B cell (primary cell): ENCODE measurements around the gene GPR37L1. TPM values are rescaled to one million over a fixed set of nuclear protein-coding genes. Genes with fewer than 3 reads are reported as not detected.

Source experiments
- ATAC-seq: fragments of 200-7000 bp; cut with Tn5 transposase; one replicate; pipeline ENCODE4 v1.10.0; 2021; ENCODE audit warnings: low read depth, mild to moderate bottlenecking, moderate number of reproducible peaks, moderate library complexity
- CTCF ChIA-PET: fragments of 350-600 bp; sonication (Branson Sonifier 250); formaldehyde crosslinking; loops from one replicate; lab custom pipeline; 2021; ENCODE audit warnings: antibody characterized with exemption, inconsistent platforms; lab: Charles Lee
- POLR2A ChIA-PET: fragments of 350-600 bp; sonication (Branson Sonifier 250); formaldehyde crosslinking; loops from one replicate; lab custom pipeline; 2021; ENCODE audit warnings: antibody characterized with exemption; lab: Charles Lee
- DNase-seq: peaks from one replicate; pipeline ENCODE4 v3.0.0; 2013
- H2AFZ ChIP-seq: 2 replicates; pipeline ENCODE4 v1.6.1; 2012; ENCODE audit warnings: mild to moderate bottlenecking, low read depth, low read length; ENCODE audit not compliant: insufficient read depth, poor library complexity, severe bottlenecking
- H3K27ac ChIP-seq, 2 donors: 1 replicate in 1 of 2; 2 replicates in 1 of 2; pipeline ENCODE4 v1.5.1; 2012 to 2013; ENCODE audit warnings: low read length in 2 of 2, mild to moderate bottlenecking in 2 of 2, moderate library complexity in 1 of 2
- H3K27me3 ChIP-seq, 4 experiments: fragments of 200-600 bp in 1 of 4; sonication (generic) in 1 of 4; replicated peaks in 1 of 4; 1 replicate in 2 of 4; 2 replicates in 2 of 4; pipeline versions ENCODE4 v1.6.1 to v1.7.0; 2013 to 2016; ENCODE audit warnings: low read length in 3 of 4, mild to moderate bottlenecking in 2 of 4, mixed read lengths in 1 of 4, moderate library complexity in 1 of 4; ENCODE audit not compliant: insufficient read depth in 4 of 4, control insufficient read depth in 3 of 4; ENCODE audit errors: control extremely low read depth in 1 of 4
- H3K36me3 ChIP-seq, 2 experiments: replicated peaks in 1 of 2; 1 replicate in 1 of 2; 2 replicates in 1 of 2; pipeline versions ENCODE4 v1.6.1 to v1.7.1; 2013; ENCODE audit warnings: low read length in 1 of 2; ENCODE audit not compliant: insufficient read depth in 2 of 2, control insufficient read depth in 1 of 2; ENCODE audit errors: control extremely low read depth in 1 of 2, extremely low read depth in 1 of 2
- H3K4me1 ChIP-seq, 2 donors: fragments of 200-600 bp in 1 of 2; sonication (generic) in 1 of 2; 1 replicate in 1 of 2; 2 replicates in 1 of 2; pipeline versions ENCODE4 v1.5.1 to v1.6.1; 2013 to 2017; ENCODE audit warnings: low read length in 2 of 2; ENCODE audit not compliant: control insufficient read depth in 2 of 2, insufficient read depth in 2 of 2
- H3K4me2 ChIP-seq: replicated peaks from 2 replicates; pipeline ENCODE3; 2012; ENCODE audit warnings: mild to moderate bottlenecking, low read depth, low read length; ENCODE audit not compliant: poor library complexity, severe bottlenecking
- H3K4me3 ChIP-seq, 5 experiments: fragments of 200-600 bp in 1 of 5; sonication (generic) in 1 of 5; 1 replicate in 3 of 5; 2 replicates in 2 of 5; pipeline versions ENCODE4 v1.5.1 to v1.7.0; 2011 to 2016; ENCODE audit warnings: low read length in 4 of 5, mild to moderate bottlenecking in 4 of 5, low read depth in 2 of 5, control low read depth in 1 of 5, moderate library complexity in 1 of 5; ENCODE audit not compliant: insufficient read depth in 1 of 5; ENCODE audit errors: control extremely low read depth in 1 of 5, extremely low read depth in 1 of 5
- H3K79me2 ChIP-seq: fragments of 200-600 bp; sonication (generic); one replicate; pipeline ENCODE4 v1.6.0; 2016; ENCODE audit warnings: low read length; ENCODE audit not compliant: control insufficient read depth, insufficient read depth
- H3K9ac ChIP-seq: fragments of 200-600 bp; sonication (generic); 2 replicates; pipeline ENCODE4 v1.6.1; 2017; ENCODE audit warnings: mild to moderate bottlenecking, low read length, moderate library complexity
- H3K9me3 ChIP-seq, 3 donors: one replicate each; pipeline versions ENCODE4 v1.6.1 to v1.7.1; 2013; ENCODE audit warnings: low read length in 2 of 3; ENCODE audit not compliant: control insufficient read depth in 2 of 3, insufficient read depth in 1 of 3; ENCODE audit errors: control extremely low read depth in 1 of 3
- H4K20me1 ChIP-seq: 2 replicates; pipeline ENCODE4 v1.6.0; 2012; ENCODE audit warnings: mild to moderate bottlenecking, low read length; ENCODE audit not compliant: insufficient read depth, control insufficient read depth, poor library complexity, severe bottlenecking
- H3K27ac Mint-ChIP-seq: one replicate; pipeline ENCODE4 v1.8.0; 2021; ENCODE audit warnings: mixed read lengths
- H3K27me3 Mint-ChIP-seq: one replicate; pipeline ENCODE4 v1.8.0; 2021; ENCODE audit warnings: mixed read lengths
- H3K4me1 Mint-ChIP-seq: one replicate; pipeline ENCODE4 v1.8.0; 2021; ENCODE audit warnings: mixed read lengths
- H3K4me3 Mint-ChIP-seq: one replicate; pipeline ENCODE4 v1.8.0; 2021; ENCODE audit warnings: mixed read lengths
- H3K9me3 Mint-ChIP-seq: one replicate; pipeline ENCODE4 v1.8.0; 2022; ENCODE audit warnings: mixed read lengths; ENCODE audit not compliant: insufficient read depth
- EZH2 ChIP-seq: IDR thresholded peaks from 2 replicates; pipeline ENCODE4 v1.6.1; 2012; ENCODE audit warnings: borderline replicate concordance, low read depth, mild to moderate bottlenecking, moderate library complexity, low read length; ENCODE audit not compliant: insufficient read depth, poor library complexity, severe bottlenecking
- WGBS: methylation state at CpG from one replicate; pipeline ENCODE4 v1.1.5; 2013; ENCODE audit warnings: missing lambda C conversion rate; ENCODE audit not compliant: insufficient coverage; 5-methylcytosine and 5-hydroxymethylcytosine counted together
- intact Hi-C: fragments of 100-400 bp; cut with micrococcal nuclease; formaldehyde crosslinking; loops from one replicate; pipeline ENCODE4 v1.10.0; 2022
- polyA plus RNA-seq: library from polyadenylated mRNA; depleted of rRNA; stranded (reverse); fragments of >200 nt; gene quantifications from 2 replicates; pipeline ENCODE4 v1.2.3, GENCODE V29; 2012
- total RNA-seq, 2 donors: library from RNA; stranded (reverse); fragments of 120-200 nt in 1 of 2; gene quantifications; 1 replicate in 1 of 2; 2 replicates in 1 of 2; pipeline versions ENCODE4 v1.2.3 to v1.2.4, GENCODE V29; 2013 to 2022
- TF ChIP-seq, protein P1 (sequence below): fragments of 200-600 bp; IDR thresholded peaks from one replicate; pipeline ENCODE4 v1.8.0; 2022; ENCODE audit warnings: antibody characterized with exemption, mild to moderate bottlenecking

Gene GPR37L1
- total and polyA plus RNA-seq, 2 donors (not counting 1 experiment from before 2014, with no cell fraction given), result not detected

DNA sequence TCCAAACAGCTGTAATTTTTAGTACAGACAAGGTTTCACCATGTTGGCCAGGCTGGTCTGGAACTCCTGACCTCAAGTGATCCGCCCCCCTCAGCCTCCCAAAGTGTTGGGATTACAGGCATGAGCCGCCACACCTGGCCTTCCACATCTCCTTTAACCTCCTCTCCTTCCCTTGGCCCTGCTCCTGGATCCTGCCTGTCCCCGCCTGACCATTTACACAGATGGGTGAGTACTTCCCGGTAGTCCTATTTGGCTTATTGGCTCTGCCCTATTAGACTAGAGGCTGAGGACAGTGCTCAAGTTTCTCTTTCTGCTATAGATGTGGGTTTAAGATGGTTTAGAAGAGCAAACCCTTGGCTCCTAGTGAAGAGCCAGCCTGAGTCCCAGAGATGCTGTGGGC, 30.6 kb downstream of the GPR37L1 start:
- POLR2A ChIA-PET, result no interaction called here

DNA sequence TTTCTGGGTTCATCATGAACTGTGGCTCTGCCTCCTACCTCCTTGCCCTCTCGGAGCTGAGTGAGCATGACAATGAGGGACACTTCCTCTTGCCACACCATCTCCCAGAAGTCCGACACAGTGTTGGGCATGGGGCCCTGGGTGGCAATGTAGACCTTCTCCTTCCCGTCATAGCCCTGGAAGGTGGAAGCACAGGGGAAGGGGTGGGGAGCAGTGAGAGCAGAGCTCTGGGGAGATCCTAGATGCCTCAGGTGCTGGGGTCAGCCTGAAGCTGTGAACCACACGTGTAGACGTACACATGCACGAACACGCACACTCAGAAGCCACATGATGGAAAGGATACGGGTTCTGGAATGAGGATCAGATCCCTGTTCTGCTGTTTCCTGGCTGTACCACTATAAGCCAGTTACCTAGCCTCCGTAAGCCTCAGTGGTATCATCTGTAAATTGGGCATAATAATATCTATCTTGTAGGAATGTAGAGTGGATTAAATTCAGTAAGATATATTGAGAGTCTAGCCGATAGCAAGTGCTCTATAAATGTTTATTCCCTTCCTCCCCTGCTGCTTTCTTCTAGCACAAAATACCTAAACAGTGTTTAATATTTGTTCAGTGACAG, 31.5 kb downstream of the GPR37L1 start:
- DNase-seq (no peak), ATAC-seq (no peak)
- Histone ChIP-seq H3K27ac (no peak overlapping the region), H3K9ac (no peak overlapping the region), H3K36me3 (peaks cover 12 to 75% of the 10 kb centered on the region in 2 experiments), H3K9me3 (no peaks in the 10 kb centered on the region), H3K79me2 (peaks cover 12% of the 10 kb centered on the region), H3K27me3 (no peaks in the 10 kb centered on the region), H3K4me2 (no peak overlapping the region), H3K4me3 (no peak overlapping the region), H4K20me1 (peaks cover 1% of the 10 kb centered on the region), H2AFZ (no peak overlapping the region), H3K4me1 (peaks cover 8 to 15% of the 10 kb centered on the region in 2 donors)
- TF ChIP-seq, protein P1, sequence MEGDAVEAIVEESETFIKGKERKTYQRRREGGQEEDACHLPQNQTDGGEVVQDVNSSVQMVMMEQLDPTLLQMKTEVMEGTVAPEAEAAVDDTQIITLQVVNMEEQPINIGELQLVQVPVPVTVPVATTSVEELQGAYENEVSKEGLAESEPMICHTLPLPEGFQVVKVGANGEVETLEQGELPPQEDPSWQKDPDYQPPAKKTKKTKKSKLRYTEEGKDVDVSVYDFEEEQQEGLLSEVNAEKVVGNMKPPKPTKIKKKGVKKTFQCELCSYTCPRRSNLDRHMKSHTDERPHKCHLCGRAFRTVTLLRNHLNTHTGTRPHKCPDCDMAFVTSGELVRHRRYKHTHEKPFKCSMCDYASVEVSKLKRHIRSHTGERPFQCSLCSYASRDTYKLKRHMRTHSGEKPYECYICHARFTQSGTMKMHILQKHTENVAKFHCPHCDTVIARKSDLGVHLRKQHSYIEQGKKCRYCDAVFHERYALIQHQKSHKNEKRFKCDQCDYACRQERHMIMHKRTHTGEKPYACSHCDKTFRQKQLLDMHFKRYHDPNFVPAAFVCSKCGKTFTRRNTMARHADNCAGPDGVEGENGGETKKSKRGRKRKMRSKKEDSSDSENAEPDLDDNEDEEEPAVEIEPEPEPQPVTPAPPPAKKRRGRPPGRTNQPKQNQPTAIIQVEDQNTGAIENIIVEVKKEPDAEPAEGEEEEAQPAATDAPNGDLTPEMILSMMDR, result no peak
- TF ChIP-seq EZH2, result no peak
- WGBS, result 96% methylated on average over 8 of the region's 10 CpGs
- Mint-ChIP-seq H3K9me3 (no peaks in the 10 kb centered on the region), H3K27ac (no peak overlapping the region), H3K4me3 (no peak overlapping the region), H3K4me1 (peaks cover 29% of the 10 kb centered on the region), H3K27me3 (no peaks in the 10 kb centered on the region)
- ChIA-PET POLR2A (interaction anchor here (0.5 to 1.2 kb wide), 2 partner anchors 9 to 770 kb away, joined by 3 to 4 read pairs; partner anchors contain the start of gene ARL8A), CTCF (interaction anchor here (0.8 to 5.5 kb wide), 19 partner anchors 8 to 565 kb away, joined by 3 to 37 read pairs (median 6); partner anchors contain the start of genes ARL8A and LGR6)
- intact Hi-C loops, result no loop called here

More for the DNA sequence above, 30.6 kb downstream of the GPR37L1 start:
- DNase-seq (no peak), ATAC-seq (no peak)
- Histone ChIP-seq H4K20me1 (no peaks in the 10 kb centered on the region), H3K9ac (no peak overlapping the region), H3K4me1 (peaks cover 0 to 5% of the 10 kb centered on the region in 2 donors), H3K27me3 (no peaks in the 10 kb centered on the region), H2AFZ (no peak overlapping the region), H3K79me2 (peaks cover 4% of the 10 kb centered on the region), H3K36me3 (peaks cover 12 to 79% of the 10 kb centered on the region in 2 experiments), H3K4me3 (no peak overlapping the region), H3K27ac (no peak overlapping the region), H3K4me2 (no peak overlapping the region), H3K9me3 (no peaks in the 10 kb centered on the region)
- CTCF ChIA-PET, result interaction anchor here (1.5 to 5.5 kb wide), 4 partner anchors 10 to 163 kb away, joined by 3 to 37 read pairs (median 28); partner anchors contain the start of gene ARL8A
- no peaks in the 10 kb centered on the region for H3K9me3 Mint-ChIP-seq
- intact Hi-C loops, result no loop called here
- H3K4me3 Mint-ChIP-seq, result no peak overlapping the region
- WGBS, result 95% methylated on average over 4 of the region's 4 CpGs
- no peak for TF ChIP-seq EZH2
- TF ChIP-seq, protein P1, result no peak
- peaks cover 21% of the 10 kb centered on the region for H3K4me1 Mint-ChIP-seq
- H3K27me3 Mint-ChIP-seq, result no peaks in the 10 kb centered on the region
- H3K27ac Mint-ChIP-seq, result no peak overlapping the region
